Measurements from ENCODE around the gene IPMK.
A peak's percentile ranks its signal among the peaks of the same experiment; 100 is the strongest.

Gene IPMK

DNA sequence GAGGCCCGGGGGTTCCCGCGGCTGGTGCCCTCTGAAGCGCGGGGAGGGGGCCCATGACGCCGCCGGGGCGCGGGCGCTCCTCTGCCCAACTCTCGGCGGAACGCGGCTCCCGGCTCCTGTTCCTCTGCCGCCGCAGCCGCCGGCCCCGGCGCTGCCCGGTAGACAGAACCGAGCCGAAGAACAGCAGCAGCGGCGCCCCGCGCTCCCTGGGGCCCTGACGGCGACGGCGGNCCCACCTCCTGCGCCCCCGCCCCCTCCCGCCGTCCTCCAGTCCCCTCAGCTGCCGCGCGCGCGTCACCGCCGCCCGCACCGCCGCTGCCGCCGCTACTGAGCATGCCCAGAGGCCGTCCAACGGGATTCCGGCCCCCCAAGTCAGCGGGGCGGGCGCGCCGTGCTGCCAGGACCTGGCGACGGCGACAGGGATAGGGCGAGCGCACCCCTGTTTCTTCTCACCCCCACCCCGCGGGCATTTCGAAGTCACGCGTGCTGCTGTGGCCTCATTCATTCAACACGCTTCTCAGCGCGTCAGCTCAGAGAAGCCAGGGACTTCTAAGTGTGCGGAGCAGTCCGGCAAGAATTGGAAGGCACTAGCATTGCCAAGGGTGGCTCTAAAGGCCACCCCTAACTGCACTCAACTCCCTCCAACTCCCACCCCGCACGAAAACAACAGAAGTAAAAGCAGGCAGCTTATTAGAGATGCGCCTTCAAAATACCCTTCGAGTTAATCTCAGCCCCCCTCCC lies at the start of gene IPMK:
IPMK (minus strand) TSS at position 182 of the 741 bp plus-strand sequence. CDS start 283 bp downstream, outside the sequence.
- peak; percentile 92 for DNase-seq

- no peak for DNase-seq
Observed at GRCh38 chr10:58316874-58317273, 49.2 kb upstream of the IPMK start.

DNA sequence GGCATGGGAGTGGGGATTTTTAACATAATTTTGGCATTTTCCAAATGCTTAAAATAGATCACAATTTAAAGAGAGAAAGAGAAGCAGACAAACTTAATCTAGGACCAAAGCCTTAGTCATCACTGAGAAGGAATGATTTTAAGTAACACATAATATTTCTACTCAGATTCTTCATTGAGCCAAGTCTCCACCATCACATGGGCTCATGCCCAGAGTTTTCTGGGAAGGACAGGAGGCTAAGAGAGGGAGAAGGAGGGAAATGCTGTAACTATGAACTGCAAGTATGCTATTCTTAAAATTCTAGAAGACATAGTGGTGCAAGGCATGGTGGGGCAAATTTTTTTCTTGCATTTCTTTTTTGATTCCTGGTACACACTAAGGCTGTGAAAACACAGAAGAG lies 43.3 kb upstream of the IPMK start:
- DNase-seq = no peak

- DNase-seq = no peak
Observed at GRCh38 chr10:58307676-58308075, 40.0 kb upstream of the IPMK start.

- DNase-seq = no peak
Observed at GRCh38 chr10:58305821-58306220, 38.1 kb upstream of the IPMK start.

DNA sequence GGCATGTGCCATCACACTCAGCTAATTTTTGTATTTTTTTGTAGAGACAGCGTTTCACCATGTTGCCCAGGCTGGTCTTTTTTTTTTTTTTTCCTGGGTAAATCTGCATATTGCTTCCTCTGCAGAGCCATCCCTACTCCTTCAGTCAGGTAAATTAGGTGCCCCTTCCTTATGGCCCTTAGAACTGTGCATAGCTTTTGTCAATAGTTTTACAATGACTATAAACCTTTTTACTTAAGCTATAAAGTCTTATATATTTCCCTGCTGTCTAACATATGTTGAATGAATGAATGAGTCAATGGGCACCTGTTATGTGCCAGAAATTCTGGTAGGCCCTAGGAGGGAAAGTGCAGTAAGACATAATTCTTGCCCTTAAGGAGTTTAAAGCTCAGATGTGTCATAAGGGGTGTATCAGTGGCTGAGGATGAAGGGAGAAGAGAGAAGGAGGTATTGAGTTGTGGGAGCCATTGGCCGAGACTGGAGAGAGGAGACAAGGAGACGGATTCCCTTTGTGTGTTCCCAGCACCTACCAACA lies 36.5 kb upstream of the IPMK start:
- DNase-seq = no peak

DNA sequence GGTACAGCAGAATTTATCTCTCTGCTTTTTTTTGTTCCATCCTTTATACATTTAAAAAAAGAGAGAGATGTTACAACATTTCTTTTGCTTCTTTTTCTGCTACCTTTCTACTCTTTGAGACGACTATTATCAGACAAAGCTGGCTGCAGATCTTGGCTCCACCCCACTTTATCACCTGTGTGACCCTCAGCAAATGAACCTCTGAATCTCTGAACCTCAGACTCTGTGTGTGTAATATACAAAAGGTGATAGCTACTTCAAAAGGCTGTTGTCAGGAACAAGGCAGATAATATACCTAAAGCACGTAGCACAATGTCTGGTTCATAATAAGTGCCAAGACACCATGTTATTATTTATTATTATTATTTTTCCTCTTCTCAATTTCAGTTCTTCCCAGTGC lies 34.6 kb upstream of the IPMK start:
- DNase-seq = no peak

DNA sequence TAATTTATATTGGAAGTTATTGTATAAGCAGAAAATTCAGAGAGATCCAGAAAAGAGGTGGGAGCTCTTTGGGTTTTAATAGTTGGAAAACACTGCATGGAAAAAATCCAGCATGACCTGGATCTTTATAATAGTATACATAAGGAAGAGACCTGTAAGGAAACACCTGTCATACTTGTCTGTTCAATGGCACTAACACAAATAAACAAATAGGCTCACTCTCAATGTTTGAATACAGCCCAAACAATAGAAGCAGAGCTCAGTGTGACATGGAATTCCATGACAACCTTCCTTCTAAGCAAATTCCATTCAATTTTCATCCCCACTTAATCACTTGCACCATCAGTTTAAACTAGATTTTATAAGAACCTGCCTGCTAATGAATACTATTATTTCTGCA lies 33.0 kb upstream of the IPMK start:
- DNase-seq = no peak

- peak; percentile 44 for DNase-seq
Observed at GRCh38 chr10:58299580-58299979, 31.9 kb upstream of the IPMK start.

DNA sequence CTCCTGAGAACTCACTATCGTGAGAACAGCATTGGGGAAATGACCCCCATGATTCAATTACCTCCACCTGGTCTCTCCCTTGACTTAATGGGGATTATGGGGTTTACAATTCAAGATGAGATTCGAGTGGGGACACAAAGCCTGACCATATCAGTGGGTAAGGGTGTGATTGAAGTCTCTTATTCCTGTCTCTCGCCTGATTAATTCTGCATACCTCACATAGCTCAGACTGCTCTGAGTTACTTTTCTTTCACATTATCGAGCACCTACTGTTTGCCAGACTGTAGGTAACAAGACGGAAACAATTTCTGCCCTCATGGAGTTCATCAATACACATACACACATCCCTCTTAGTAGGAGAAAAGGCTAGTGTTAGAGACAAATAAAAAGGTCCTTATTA lies 26.3 kb upstream of the IPMK start:
- DNase-seq = no peak

DNA sequence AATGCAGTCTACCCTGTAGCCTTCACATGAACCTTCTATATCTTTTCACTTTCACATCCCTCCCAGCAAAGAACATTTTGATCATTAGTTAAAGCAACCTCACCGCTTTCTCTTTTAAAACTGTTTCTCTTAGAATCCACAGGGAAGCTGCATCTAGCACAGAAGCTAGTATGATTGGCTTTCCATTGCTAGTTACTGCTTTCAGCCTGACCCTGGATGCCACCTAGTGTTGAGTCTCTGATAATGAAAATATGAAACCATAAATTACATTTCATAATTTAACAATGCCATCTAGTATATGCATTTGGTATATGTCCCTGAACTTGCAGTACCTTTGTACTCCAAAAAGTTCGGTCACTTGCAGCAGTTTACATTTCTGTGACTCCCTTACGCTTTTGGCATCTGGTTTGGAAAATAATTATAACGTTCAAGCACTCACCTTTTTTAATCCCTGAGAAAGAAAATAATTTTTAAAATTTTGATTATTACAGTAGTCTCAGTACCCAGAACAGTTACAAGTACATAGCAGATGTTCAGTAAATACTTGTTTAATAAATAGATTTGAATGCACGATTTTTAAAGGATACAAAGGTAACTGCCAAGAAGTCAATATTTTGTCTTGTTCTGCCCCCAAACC lies 24.0 kb upstream of the IPMK start:
- DNase-seq = no peak

- DNase-seq = no peak
Observed at GRCh38 chr10:58282615-58283014, 14.9 kb upstream of the IPMK start.

- DNase-seq = no peak
Observed at GRCh38 chr10:58281092-58281752, 13.5 kb upstream of the IPMK start.

DNA sequence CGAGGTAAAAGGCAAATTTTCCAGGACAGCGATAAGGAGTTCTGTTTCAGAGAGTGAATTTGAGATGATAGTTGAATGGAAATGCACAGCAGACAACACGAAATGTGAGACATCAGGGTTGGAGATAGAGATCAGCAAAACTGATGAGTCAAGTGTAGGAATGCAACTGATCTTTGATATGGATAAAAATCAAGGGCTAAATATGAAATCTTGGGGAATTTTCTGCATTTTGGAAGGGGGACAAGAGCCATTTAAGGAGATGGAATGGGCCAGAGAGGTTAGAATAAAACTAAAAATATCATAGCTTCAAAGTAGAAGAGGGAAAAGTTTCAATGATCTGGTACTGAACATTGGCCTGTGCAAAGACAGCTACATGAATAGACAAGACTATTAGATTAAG lies 12.8 kb upstream of the IPMK start:
- DNase-seq = no peak

DNA sequence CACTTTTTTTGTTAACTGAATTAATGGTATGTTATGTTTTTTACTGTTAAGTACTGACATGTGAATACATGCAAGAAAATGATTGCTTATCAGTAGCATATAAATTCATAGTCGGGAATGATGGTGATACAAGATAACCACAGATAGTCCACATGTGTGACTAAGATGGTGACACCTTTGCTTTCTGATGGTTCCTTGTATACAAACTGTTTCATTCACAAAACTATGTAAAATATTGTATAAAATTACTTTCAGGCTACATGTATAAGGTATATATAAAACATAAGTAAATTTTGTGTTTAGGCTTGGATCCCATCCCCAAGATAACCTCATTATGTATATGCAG lies 11.2 kb upstream of the IPMK start:
- DNase-seq = no peak

DNA sequence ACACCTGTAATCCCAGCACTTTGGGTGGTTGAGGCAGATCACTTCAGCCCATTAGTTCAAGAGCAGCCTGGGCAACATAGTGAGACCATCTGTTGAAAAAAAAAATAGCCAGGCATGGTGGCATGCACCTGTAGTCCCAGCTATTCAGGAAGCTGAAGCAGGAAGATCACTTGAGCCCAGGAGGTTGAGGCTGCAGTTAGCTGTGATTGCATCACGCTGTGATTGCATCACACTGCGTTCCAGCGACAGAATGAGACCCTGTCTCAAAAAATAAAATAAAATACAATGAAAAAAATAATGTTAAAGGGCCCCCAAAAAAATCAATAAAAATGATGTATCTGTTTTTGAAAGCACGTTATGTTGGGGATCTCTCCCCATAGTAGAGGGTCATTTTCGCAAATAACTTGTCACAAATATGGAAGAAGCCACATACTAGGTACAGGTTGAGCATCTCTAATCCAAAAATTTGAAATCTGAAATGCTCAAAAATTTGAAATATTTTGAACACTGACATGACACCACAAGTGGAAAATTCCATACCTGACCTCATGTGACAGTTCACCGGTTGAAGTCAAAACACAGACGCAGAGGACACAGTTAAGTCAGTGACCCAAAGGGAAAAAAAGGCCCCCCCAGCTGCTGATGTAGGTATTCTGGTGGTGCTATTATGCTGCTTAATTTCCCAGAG lies 10.7 kb upstream of the IPMK start:
- DNase-seq = no peak

GRCh38 chr10:58275908-58276307 lies 8.2 kb upstream of the IPMK start:
- no peak for DNase-seq

DNA sequence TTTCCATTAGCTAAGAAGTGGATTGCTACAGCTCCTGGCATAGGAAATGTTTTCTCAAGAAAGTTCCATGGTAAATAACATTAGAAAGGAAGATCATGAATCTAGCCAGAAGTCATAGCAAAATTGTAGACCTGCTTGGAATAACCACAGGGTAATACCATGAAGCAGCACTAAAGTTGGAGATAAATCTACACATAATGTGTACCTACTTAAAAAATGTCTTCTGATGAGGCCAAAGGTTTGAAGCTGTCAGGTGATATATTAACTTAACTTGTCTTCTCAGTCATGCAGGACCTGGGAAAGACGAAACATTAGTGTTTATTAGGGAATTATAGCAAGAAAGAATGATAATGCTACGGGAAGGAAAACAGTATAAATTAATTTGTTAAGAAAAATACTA lies 7.6 kb upstream of the IPMK start:
- DNase-seq = no peak

DNA sequence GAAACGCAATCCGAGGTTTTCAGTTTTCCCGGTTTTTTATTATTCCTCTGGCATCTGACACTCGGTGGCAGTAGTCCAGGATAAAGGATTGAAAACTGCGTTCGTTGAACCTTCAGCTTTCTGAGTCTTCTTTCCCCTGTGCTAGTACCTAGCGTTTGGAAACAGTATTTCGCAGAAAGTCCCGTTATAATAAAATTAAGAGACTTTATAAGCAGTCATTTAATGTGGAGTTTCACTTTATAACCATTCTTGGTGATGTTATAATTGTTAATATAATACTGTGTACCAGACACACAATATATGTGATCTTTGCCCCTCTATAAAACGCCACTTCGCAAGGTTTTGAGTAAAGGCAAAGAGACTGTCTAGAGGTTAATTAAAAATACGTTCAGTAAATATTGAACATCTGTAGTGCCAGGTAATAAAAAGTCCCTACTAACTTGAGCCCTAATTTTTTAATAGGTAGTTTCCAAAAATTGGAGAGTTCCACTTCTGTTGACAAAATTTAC lies 2.1 kb upstream of the IPMK start:
- no peak for DNase-seq

- peak; percentile 93 for DNase-seq
Observed at GRCh38 chr10:58268946-58269781, 1.5 kb upstream of the IPMK start, which contains the start of gene CISD1. CISD1 (plus strand) TSS chr10:58269162; CDS start chr10:58269274, 112 bp downstream.

DNA sequence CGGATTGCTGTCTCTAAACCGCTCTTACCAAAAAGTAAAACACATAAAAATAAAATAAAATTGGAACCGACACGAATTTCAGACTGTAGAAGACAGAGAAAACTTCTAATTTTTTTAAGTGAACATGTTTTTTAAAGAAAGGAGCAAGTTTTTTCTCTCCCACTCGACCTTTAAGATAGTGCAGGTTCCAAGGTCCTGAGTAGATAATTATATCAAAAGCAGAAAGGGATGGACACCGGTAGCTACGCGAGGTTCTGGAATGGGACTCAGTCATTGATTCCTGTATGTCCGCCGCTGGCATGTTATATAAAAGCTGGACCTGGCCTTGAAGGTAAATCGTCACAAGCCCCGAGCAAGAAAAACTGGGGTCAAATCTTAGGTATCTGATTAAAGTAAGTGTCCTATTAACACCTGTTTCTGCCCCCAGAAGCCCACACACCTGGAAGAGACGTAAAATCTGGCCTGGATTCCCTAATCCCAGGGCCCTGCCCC lies 806 bp upstream of the IPMK start:
- DNase-seq = no peak
